GM12891 (cell line): ENCODE results near the gene MRPL4.

ENCODE experiments used
- PAX5 ChIP-seq: IDR thresholded peaks from 2 replicates; pipeline ENCODE4 v1.6.1; 2011; ENCODE audit warnings: low read length, moderate library complexity, mild to moderate bottlenecking; ENCODE audit not compliant: insufficient read depth, severe bottlenecking
- POLR2A ChIP-seq: IDR thresholded peaks from 2 replicates; pipeline ENCODE4 v1.6.1; 2011; ENCODE audit warnings: low read depth, low read length, control low read depth
- POLR2AphosphoS5 ChIP-seq: IDR thresholded peaks from 2 replicates; pipeline ENCODE4 v1.6.1; 2011; ENCODE audit warnings: low read depth, low read length, control low read depth

- no peak for TF ChIP-seq POLR2AphosphoS5
- TF ChIP-seq POLR2A: no peak
- no peak for TF ChIP-seq PAX5
Observed at GRCh38 chr19:10252707-10253106, 693 bp downstream of the MRPL4 start.
